Keratinocyte (primary cell): ENCODE results near the gene PALMD. TPM values are rescaled to one million over a fixed set of nuclear protein-coding genes. Genes with fewer than 3 reads are reported as not detected.
A peak's percentile ranks its signal among the peaks of the same experiment; 100 is the strongest.

Experiments used
- DNase-seq: peaks from one replicate; pipeline ENCODE4 v3.0.0-alpha.2; 2011; ENCODE audit warnings: low read depth, missing footprints, low spot score
- FAIRE-seq: peaks from 2 replicates; lab custom pipeline; 2011; peaks lifted over from hg19 to GRCh38; lab: Jason Lieb, UNC
- H2AFZ ChIP-seq: 2 replicates; pipeline ENCODE4 v1.6.0; 2012; ENCODE audit warnings: low read length, control low read depth, inconsistent platforms; ENCODE audit not compliant: control insufficient read depth
- H3K27ac ChIP-seq: 2 replicates; pipeline ENCODE4 v1.5.1; 2011; ENCODE audit warnings: low read length; ENCODE audit not compliant: control insufficient read depth, insufficient read depth
- H3K27me3 ChIP-seq: 3 replicates; pipeline ENCODE4 v1.6.0; 2011; ENCODE audit warnings: low read length; ENCODE audit not compliant: control insufficient read depth, insufficient read depth; ENCODE audit errors: extremely low read depth
- H3K36me3 ChIP-seq, 2 experiments: 2 replicates in 1 of 2; 3 replicates in 1 of 2; pipeline ENCODE4 v1.5.1; 2011; ENCODE audit warnings: low read length in 2 of 2, mild to moderate bottlenecking in 1 of 2; ENCODE audit not compliant: control insufficient read depth in 2 of 2, insufficient read depth in 2 of 2; ENCODE audit errors: extremely low read depth in 1 of 2
- H3K4me1 ChIP-seq: 3 replicates; pipeline ENCODE4 v1.5.1; 2011; ENCODE audit warnings: low read length; ENCODE audit not compliant: control insufficient read depth, insufficient read depth; ENCODE audit errors: extremely low read depth
- H3K4me2 ChIP-seq: 3 replicates; pipeline ENCODE4 v1.6.0; 2011; ENCODE audit warnings: low read depth, low read length; ENCODE audit not compliant: control insufficient read depth, insufficient read depth; ENCODE audit errors: extremely low read depth
- H3K4me3 ChIP-seq, 3 experiments: fragments of 200-600 bp in 1 of 3; sonication (generic) in 1 of 3; 2 replicates in 2 of 3; 3 replicates in 1 of 3; pipeline ENCODE4 v1.5.1; 2011 to 2016; ENCODE audit warnings: low read length in 3 of 3, mild to moderate bottlenecking in 3 of 3, control low read depth in 2 of 3, inconsistent platforms in 1 of 3, low read depth in 1 of 3, mixed read lengths in 1 of 3, mixed run types in 1 of 3, moderate library complexity in 1 of 3; ENCODE audit not compliant: control insufficient read depth in 2 of 3, insufficient read depth in 2 of 3; ENCODE audit errors: extremely low read depth in 1 of 3
- H3K79me2 ChIP-seq: 2 replicates; pipeline ENCODE4 v1.6.0; 2012; ENCODE audit warnings: low read length; ENCODE audit not compliant: control insufficient read depth, insufficient read depth
- H3K9ac ChIP-seq: 3 replicates; pipeline ENCODE4 v1.6.0; 2011; ENCODE audit warnings: low read length; ENCODE audit not compliant: control insufficient read depth, insufficient read depth; ENCODE audit errors: extremely low read depth
- H3K9me1 ChIP-seq: 3 replicates; pipeline ENCODE4 v1.6.0; 2011; ENCODE audit warnings: low read length; ENCODE audit not compliant: control insufficient read depth, insufficient read depth; ENCODE audit errors: extremely low read depth
- H3K9me3 ChIP-seq: 2 replicates; pipeline ENCODE4 v1.5.1; 2012; ENCODE audit warnings: low read depth, low read length; ENCODE audit not compliant: control insufficient read depth
- H4K20me1 ChIP-seq: 3 replicates; pipeline ENCODE4 v1.6.0; 2011; ENCODE audit warnings: low read length; ENCODE audit not compliant: control insufficient read depth, insufficient read depth; ENCODE audit errors: extremely low read depth
- CTCF ChIP-seq, 3 experiments: IDR thresholded peaks in 1 of 3; conservative IDR thresholded peaks in 1 of 3; optimal IDR thresholded peaks in 1 of 3; 2 replicates in 2 of 3; 3 replicates in 1 of 3; pipeline versions ENCODE3 to v1.5.1; 2011; ENCODE audit warnings: low read length in 3 of 3, mild to moderate bottlenecking in 3 of 3, moderate library complexity in 2 of 3, control low read depth in 1 of 3, inconsistent platforms in 1 of 3; ENCODE audit not compliant: insufficient read depth in 2 of 3; ENCODE audit errors: extremely low read depth in 1 of 3
- EZH2 ChIP-seq: IDR thresholded peaks from one replicate; pipeline ENCODE4 v1.6.1; 2012; ENCODE audit warnings: inconsistent platforms, mild to moderate bottlenecking, low read length, moderate library complexity
- dilution Hi-C: fragments of 300-500 bp; cut with MboI; formaldehyde crosslinking; loops from one replicate; pipeline ENCODE4 v1.7.0; 2020; ENCODE audit warnings: low sequenced_read_pairs; ENCODE audit not compliant: extremely low pct_ligation_motif_present
- polyA plus RNA-seq, 5 experiments: library from polyadenylated mRNA; depleted of rRNA in 3 of 5; stranded (reverse) in 3 of 5; stranded (forward) in 1 of 5; unstranded in 1 of 5; fragments of >200 nt; gene quantifications; 1 replicate in 1 of 5; 2 replicates in 3 of 5; 3 replicates in 1 of 5; pipeline versions ENCODE4 v1.2.1 to v1.2.3, GENCODE V29; 2011 to 2012; ENCODE audit warnings: missing spikeins in 2 of 5, low read depth in 1 of 5, low replicate concordance in 1 of 5

Gene PALMD
- polyA plus RNA-seq, 1 donor (not counting 4 experiments of a cell fraction or from before 2014, with no cell fraction given): 6.8 TPM

GRCh38 chr1:99652881-99653281 lies 7.0 kb downstream of the PALMD start:
- FAIRE-seq: peak; percentile 46

GRCh38 chr1:99655376-99655775 lies 9.5 kb downstream of the PALMD start:
- dilution Hi-C loops: no loop called here
- FAIRE-seq: no peak
- Histone ChIP-seq H3K4me3 (no peak overlapping the region), H3K4me2 (no peak overlapping the region), H3K79me2 (no peaks in the 10 kb centered on the region), H3K36me3 (no peaks in the 10 kb centered on the region), H3K27ac (no peak overlapping the region), H3K4me1 (peaks cover 51% of the 10 kb centered on the region), H2AFZ (no peak overlapping the region), H3K9ac (no peak overlapping the region), H3K9me3 (no peaks in the 10 kb centered on the region), H3K9me1 (no peaks in the 10 kb centered on the region), H4K20me1 (no peaks in the 10 kb centered on the region), H3K27me3 (no peaks in the 10 kb centered on the region)
- TF ChIP-seq CTCF (optimal IDR thresholded peaks at IDR 0.05 in 1 of 3, IDR thresholded peaks at IDR 0.05 in 1 of 3, conservative IDR thresholded peaks at IDR 0.05 in 1 of 3; ENCODE audit: extremely low read depth in 1 of 3, insufficient read depth in 2 of 3, low read length in 3 of 3) (no peak), EZH2 (no peak)
- no peak for DNase-seq

More at GRCh38 chr1:99652881-99653281, 7.0 kb downstream of the PALMD start:
- Histone ChIP-seq H3K27me3 (no peaks in the 10 kb centered on the region), H3K4me3 (no peak overlapping the region), H3K9me1 (no peaks in the 10 kb centered on the region), H3K4me2 (peak overlapping the region; percentile 29), H3K36me3 (no peaks in the 10 kb centered on the region), H3K9ac (no peak overlapping the region), H3K79me2 (no peaks in the 10 kb centered on the region), H3K27ac (no peak overlapping the region), H4K20me1 (no peaks in the 10 kb centered on the region), H2AFZ (peak overlapping the region; percentile 52), H3K4me1 (peaks cover 46% of the 10 kb centered on the region), H3K9me3 (no peaks in the 10 kb centered on the region)
- TF ChIP-seq CTCF (optimal IDR thresholded peaks at IDR 0.05 in 1 of 3, IDR thresholded peaks at IDR 0.05 in 1 of 3, conservative IDR thresholded peaks at IDR 0.05 in 1 of 3; ENCODE audit: extremely low read depth in 1 of 3, insufficient read depth in 2 of 3, low read length in 3 of 3) (no peak), EZH2 (no peak)
- dilution Hi-C loops: no loop called here
- DNase-seq: no peak
